ENCODE results near the gene EML6. TPM values are rescaled to one million over a fixed set of nuclear protein-coding genes. Genes with fewer than 3 reads are reported as not detected.

EML6 gene
- total and polyA plus RNA-seq, 12 donors = 0.07 to 1.5 (median 0.31) TPM

DNA sequence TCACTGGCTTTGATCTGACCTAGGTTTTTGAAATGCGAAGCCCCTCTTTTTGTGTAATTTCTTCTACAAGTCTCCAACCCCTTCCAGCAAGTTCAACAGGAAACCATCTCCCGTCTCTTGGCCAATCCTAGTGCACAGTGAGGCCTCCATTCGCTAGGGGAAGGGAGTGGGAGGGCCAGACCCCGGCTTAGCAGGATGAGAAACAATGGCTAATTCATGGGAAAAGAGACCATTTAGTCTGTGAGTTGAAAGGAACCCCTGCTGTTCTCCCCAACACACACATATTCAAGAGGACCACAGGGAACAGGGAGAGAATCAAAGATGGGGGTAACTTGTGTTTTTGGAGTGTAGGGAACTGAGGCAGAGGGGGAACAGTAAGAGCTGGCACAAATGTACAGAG, 243.8 kb downstream of the EML6 start:
- Histone ChIP-seq H3K36me3 (peaks cover 0 to 32% (median 0%) of the 10 kb centered on the region in 9 donors), H3K27me3 (peaks cover 0 to 23% (median 0%) of the 10 kb centered on the region in 7 donors), H3K9me3 (no peaks in the 10 kb centered on the region), H3K4me3 (no peak overlapping the region), H3K27ac (peak overlapping the region in 1 of 10 donors; percentile 69), H3K4me1 (peaks cover 0 to 62% (median 36%) of the 10 kb centered on the region in 9 donors)
- intact Hi-C loops (cut with DNase I) = no loop called here
- ATAC-seq (no peak), DNase-seq (no peak)
- TF ChIP-seq, protein P1, sequence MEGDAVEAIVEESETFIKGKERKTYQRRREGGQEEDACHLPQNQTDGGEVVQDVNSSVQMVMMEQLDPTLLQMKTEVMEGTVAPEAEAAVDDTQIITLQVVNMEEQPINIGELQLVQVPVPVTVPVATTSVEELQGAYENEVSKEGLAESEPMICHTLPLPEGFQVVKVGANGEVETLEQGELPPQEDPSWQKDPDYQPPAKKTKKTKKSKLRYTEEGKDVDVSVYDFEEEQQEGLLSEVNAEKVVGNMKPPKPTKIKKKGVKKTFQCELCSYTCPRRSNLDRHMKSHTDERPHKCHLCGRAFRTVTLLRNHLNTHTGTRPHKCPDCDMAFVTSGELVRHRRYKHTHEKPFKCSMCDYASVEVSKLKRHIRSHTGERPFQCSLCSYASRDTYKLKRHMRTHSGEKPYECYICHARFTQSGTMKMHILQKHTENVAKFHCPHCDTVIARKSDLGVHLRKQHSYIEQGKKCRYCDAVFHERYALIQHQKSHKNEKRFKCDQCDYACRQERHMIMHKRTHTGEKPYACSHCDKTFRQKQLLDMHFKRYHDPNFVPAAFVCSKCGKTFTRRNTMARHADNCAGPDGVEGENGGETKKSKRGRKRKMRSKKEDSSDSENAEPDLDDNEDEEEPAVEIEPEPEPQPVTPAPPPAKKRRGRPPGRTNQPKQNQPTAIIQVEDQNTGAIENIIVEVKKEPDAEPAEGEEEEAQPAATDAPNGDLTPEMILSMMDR (IDR thresholded peaks at IDR 0.05) = no peak
- 60 to 66% methylated on average over 4 of the region's 4 CpGs for WGBS, 2 donors

DNA sequence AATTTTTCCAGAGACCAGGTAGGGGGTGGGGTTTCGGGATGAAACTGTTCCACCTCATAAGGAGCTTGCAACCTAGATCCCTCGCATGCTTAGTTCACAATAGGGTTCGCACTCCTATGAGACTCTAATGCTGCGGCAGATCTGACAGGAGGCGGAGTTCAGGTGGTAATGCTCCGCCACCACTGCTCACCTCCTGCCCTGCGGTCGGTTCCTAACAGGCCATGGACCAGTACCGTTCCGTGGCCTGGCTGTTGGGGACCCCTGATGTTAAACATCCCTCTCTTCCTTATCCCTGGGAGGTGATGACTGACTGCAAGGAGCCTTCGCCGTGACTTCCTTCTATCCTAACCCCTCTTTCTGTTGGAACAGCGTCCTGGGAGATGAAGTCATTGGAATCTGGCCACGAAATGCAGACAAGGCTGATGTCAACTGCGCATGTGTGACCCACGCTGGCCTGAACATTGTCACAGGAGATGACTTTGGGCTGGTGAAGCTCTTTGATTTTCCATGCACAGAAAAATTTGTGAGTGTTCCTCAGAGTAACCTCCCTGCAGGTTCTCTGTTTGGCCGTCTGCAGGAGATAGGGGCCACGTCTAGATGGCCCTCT, 244.4 kb downstream of the EML6 start:
- Histone ChIP-seq H3K27ac (peak overlapping the region in 1 of 10 donors; percentile 17), H3K36me3 (peaks cover 0 to 37% (median 0%) of the 10 kb centered on the region in 9 donors), H3K27me3 (peaks cover 0 to 23% (median 0%) of the 10 kb centered on the region in 7 donors), H3K4me1 (peaks cover 0 to 62% (median 36%) of the 10 kb centered on the region in 9 donors), H3K4me3 (no peak overlapping the region), H3K9me3 (no peaks in the 10 kb centered on the region)
- intact Hi-C loops (cut with DNase I) = no loop called here
- DNase-seq (peak in 1 of 2 donors; percentile 45), ATAC-seq (peak; percentile 6 to 41 (median 22))
- 73 to 76% methylated on average over 18 of the region's 18 CpGs for WGBS, 2 donors
- TF ChIP-seq, protein P1 (IDR thresholded peaks at IDR 0.05) = no peak

DNA sequence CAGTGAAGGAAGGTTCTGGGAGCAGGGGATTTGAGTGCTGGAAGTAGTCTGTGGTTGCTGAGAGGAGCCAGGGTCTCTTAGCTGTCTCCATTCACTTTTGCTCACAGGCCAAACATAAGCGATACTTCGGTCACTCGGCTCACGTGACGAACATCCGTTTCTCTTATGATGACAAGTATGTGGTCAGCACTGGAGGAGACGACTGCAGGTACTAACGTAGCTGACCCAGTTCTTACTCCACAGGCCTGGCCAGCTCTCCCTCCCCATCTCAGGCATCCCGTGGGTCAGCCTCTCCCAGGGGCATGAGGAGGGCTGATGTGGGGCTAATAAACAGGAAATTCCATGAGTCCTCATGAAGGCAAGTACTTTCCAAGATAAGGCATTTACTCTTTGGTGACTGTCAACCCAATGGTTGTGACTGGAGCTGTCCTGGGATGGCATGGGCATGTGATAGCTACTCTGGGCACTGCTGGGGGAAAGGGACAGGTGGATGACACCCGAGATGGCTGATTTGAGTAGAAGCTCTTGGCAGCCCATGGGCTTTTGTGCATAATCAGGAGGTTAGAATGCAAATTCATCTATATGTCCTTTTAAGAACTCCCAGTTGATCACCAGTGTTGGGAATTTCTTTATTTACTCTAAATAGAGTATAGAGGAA, 245.2 kb downstream of the EML6 start:
- Histone ChIP-seq H3K9me3 (no peaks in the 10 kb centered on the region), H3K4me1 (peaks cover 0 to 63% (median 36%) of the 10 kb centered on the region in 9 donors), H3K4me3 (no peak overlapping the region), H3K27me3 (peaks cover 0 to 23% (median 0%) of the 10 kb centered on the region in 7 donors), H3K27ac (peak overlapping the region in 1 of 10 donors; percentile 17), H3K36me3 (peaks cover 0 to 45% (median 0%) of the 10 kb centered on the region in 9 donors)
- TF ChIP-seq, protein P1 (IDR thresholded peaks at IDR 0.05) = no peak
- no peak for DNase-seq
- intact Hi-C loops (cut with DNase I) = no loop called here
- ATAC-seq = peak in 3 of 8 donors; percentile 19 to 58 (median 36)
- 38 to 55% methylated on average over 10 of the region's 10 CpGs for WGBS, 2 donors

DNA sequence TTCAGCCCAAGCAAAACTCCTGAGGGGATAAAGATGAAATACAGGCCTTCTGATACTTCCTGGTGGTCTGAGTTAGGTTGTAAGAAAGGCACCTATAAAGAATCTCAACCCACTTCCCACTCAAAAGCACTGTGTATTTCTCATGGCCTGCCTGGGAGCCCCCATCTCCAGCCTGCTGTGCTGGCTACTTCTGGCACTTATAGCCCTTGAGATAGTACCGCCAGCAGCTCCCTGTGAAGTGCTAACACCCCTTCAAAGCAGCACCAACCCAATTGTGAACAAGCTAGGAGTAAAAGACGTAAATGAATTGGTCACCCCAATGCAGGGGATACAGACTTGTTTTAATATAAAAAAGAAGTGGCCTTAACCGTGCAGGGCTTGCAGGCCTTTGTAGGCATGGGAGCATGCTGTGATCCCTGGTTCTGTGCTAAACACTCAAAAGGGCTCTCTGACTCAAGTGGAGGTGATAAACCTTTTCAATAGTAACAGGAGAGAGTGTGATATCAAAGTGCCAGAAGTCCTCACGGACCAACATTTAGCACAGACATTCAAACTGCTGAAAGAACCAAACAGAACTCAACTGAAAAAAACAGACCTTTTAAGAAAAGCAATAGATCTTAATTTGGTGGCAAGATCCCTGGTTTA, 246.0 kb downstream of the EML6 start:
- Histone ChIP-seq H3K36me3 (peaks cover 0 to 51% (median 0%) of the 10 kb centered on the region in 9 donors), H3K4me1 (peaks cover 0 to 71% (median 38%) of the 10 kb centered on the region in 9 donors), H3K4me3 (no peak overlapping the region), H3K9me3 (no peaks in the 10 kb centered on the region), H3K27ac (no peak overlapping the region), H3K27me3 (peaks cover 0 to 23% (median 0%) of the 10 kb centered on the region in 7 donors)
- TF ChIP-seq, protein P1 (IDR thresholded peaks at IDR 0.05) = no peak
- intact Hi-C loops (cut with DNase I) = no loop called here
- WGBS, 2 donors = 50 to 58% methylated on average over 4 of the region's 4 CpGs
- ATAC-seq = peak in 7 of 8 donors; percentile 36 to 75 (median 63)
- DNase-seq = no peak

All from heart right ventricle (tissue), 16 donors.